ENCODE data around the gene CPVL.

- TF ChIP-seq, protein P1, sequence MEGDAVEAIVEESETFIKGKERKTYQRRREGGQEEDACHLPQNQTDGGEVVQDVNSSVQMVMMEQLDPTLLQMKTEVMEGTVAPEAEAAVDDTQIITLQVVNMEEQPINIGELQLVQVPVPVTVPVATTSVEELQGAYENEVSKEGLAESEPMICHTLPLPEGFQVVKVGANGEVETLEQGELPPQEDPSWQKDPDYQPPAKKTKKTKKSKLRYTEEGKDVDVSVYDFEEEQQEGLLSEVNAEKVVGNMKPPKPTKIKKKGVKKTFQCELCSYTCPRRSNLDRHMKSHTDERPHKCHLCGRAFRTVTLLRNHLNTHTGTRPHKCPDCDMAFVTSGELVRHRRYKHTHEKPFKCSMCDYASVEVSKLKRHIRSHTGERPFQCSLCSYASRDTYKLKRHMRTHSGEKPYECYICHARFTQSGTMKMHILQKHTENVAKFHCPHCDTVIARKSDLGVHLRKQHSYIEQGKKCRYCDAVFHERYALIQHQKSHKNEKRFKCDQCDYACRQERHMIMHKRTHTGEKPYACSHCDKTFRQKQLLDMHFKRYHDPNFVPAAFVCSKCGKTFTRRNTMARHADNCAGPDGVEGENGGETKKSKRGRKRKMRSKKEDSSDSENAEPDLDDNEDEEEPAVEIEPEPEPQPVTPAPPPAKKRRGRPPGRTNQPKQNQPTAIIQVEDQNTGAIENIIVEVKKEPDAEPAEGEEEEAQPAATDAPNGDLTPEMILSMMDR (conservative IDR thresholded peaks at IDR 0.05; ENCODE audit: low read depth in 2 of 2), result peak; percentile 19 to 24; a peak in 2 of 4 replicates
- TF ChIP-seq REST (IDR thresholded peaks at IDR 0.05; ENCODE audit: unreplicated experiment) (no peak), JUNB (IDR thresholded peaks at IDR 0.05; ENCODE audit: unreplicated experiment) (no peak), EZH2 (IDR thresholded peaks at IDR 0.05; ENCODE audit: low read depth, unreplicated experiment) (no peak), EZH2phosphoT487 (IDR thresholded peaks at IDR 0.05; ENCODE audit: unreplicated experiment) (no peak)
Measured at GRCh38 chr7:28990200-28990960, 156.0 kb downstream of the CPVL start.
